ENCODE data around the gene PGM5. TPM values are rescaled to one million over a fixed set of nuclear protein-coding genes. Genes with fewer than 3 reads are reported as not detected.

PGM5 gene
- total and polyA plus RNA-seq, 2 experiments from 2014 or later: not detected

GRCh38 chr9:68547417-68547816, 191.0 kb downstream of the PGM5 start (continued):
- TF ChIP-seq, protein P1, sequence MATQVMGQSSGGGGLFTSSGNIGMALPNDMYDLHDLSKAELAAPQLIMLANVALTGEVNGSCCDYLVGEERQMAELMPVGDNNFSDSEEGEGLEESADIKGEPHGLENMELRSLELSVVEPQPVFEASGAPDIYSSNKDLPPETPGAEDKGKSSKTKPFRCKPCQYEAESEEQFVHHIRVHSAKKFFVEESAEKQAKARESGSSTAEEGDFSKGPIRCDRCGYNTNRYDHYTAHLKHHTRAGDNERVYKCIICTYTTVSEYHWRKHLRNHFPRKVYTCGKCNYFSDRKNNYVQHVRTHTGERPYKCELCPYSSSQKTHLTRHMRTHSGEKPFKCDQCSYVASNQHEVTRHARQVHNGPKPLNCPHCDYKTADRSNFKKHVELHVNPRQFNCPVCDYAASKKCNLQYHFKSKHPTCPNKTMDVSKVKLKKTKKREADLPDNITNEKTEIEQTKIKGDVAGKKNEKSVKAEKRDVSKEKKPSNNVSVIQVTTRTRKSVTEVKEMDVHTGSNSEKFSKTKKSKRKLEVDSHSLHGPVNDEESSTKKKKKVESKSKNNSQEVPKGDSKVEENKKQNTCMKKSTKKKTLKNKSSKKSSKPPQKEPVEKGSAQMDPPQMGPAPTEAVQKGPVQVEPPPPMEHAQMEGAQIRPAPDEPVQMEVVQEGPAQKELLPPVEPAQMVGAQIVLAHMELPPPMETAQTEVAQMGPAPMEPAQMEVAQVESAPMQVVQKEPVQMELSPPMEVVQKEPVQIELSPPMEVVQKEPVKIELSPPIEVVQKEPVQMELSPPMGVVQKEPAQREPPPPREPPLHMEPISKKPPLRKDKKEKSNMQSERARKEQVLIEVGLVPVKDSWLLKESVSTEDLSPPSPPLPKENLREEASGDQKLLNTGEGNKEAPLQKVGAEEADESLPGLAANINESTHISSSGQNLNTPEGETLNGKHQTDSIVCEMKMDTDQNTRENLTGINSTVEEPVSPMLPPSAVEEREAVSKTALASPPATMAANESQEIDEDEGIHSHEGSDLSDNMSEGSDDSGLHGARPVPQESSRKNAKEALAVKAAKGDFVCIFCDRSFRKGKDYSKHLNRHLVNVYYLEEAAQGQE (IDR thresholded peaks at IDR 0.05; ENCODE audit: unreplicated experiment): no peak
- TF ChIP-seq, protein P2, sequence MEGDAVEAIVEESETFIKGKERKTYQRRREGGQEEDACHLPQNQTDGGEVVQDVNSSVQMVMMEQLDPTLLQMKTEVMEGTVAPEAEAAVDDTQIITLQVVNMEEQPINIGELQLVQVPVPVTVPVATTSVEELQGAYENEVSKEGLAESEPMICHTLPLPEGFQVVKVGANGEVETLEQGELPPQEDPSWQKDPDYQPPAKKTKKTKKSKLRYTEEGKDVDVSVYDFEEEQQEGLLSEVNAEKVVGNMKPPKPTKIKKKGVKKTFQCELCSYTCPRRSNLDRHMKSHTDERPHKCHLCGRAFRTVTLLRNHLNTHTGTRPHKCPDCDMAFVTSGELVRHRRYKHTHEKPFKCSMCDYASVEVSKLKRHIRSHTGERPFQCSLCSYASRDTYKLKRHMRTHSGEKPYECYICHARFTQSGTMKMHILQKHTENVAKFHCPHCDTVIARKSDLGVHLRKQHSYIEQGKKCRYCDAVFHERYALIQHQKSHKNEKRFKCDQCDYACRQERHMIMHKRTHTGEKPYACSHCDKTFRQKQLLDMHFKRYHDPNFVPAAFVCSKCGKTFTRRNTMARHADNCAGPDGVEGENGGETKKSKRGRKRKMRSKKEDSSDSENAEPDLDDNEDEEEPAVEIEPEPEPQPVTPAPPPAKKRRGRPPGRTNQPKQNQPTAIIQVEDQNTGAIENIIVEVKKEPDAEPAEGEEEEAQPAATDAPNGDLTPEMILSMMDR (conservative IDR thresholded peaks at IDR 0.05; ENCODE audit: low read depth in 2 of 2): no peak
- TF ChIP-seq CREB1 (CRISPR knock-in tag; IDR thresholded peaks at IDR 0.05; ENCODE audit: low read depth) (no peak), ZNF331 (CRISPR knock-in tag; IDR thresholded peaks at IDR 0.05; ENCODE audit: low read depth) (no peak), POLR2AphosphoS5 (IDR thresholded peaks at IDR 0.05; ENCODE audit: low read depth) (no peak), STAT1 (IDR thresholded peaks at IDR 0.05; ENCODE audit: unreplicated experiment) (no peak), EZH2 (IDR thresholded peaks at IDR 0.05; ENCODE audit: low read depth, unreplicated experiment) (no peak)

DNA sequence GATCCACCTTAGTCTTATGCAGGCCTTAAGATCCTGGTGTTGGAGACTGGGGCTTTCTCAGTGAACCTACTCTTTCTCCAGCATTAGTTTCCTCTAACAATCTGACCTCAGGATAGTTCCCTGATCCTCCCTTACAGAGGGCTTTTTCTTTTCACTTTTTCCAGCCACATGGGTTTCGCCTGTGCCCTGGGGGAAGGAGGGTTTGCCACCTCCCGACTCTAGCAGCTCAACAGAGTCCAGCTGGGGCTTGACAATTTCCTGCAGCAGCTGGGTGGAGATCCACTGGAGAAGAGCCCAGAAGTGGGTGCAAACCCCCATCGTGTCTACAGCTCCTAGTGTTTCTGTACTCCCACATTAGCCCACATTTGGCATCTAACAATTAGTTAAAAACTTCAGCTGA, 191.8 kb downstream of the PGM5 start:
- no peaks in the 10 kb centered on the region for H4K20me1 ChIP-seq (replicated peaks; ENCODE audit: insufficient read depth)
- no peaks in the 10 kb centered on the region for H3K9me2 ChIP-seq (ENCODE audit: insufficient read depth)
- DNase-seq (ENCODE audit: low spot score) (no peak), ATAC-seq (no peak)
- H3K4me2 ChIP-seq: no peak overlapping the region
- no peaks in the 10 kb centered on the region for H3F3A ChIP-seq (replicated peaks; ENCODE audit: low read depth)
- Mint-ChIP-seq H3K36me3 (ENCODE audit: low read depth) (no peaks in the 10 kb centered on the region), H3K4me3 (no peak overlapping the region), H3K27me3 (ENCODE audit: insufficient read depth, low read depth, poor library complexity) (peaks cover 5% of the 10 kb centered on the region), H3K4me1 (no peaks in the 10 kb centered on the region), H3K27ac (no peak overlapping the region), H3K9me3 (no peaks in the 10 kb centered on the region)
- H3K27me3 ChIP-seq (ENCODE audit: insufficient read depth): peaks cover 8% of the 10 kb centered on the region
- H2AFZ ChIP-seq: no peak overlapping the region
- no peaks in the 10 kb centered on the region for H3K79me2 ChIP-seq (replicated peaks; ENCODE audit: insufficient read depth)
- no peak overlapping the region for H3K4me3 ChIP-seq
- H3K36me3 ChIP-seq (ENCODE audit: insufficient read depth): no peaks in the 10 kb centered on the region
- H3K4me1 ChIP-seq (ENCODE audit: insufficient read depth): no peaks in the 10 kb centered on the region
- H3K27ac ChIP-seq (ENCODE audit: low read depth): no peak overlapping the region
- TF ChIP-seq ETS1 (IDR thresholded peaks at IDR 0.05) (no peak), POLR2AphosphoS5 (IDR thresholded peaks at IDR 0.05; ENCODE audit: low read depth) (no peak), ZNF331 (CRISPR knock-in tag; IDR thresholded peaks at IDR 0.05; ENCODE audit: low read depth) (no peak), ZNF114 (CRISPR knock-in tag; IDR thresholded peaks at IDR 0.05) (no peak), EZH2phosphoT487 (IDR thresholded peaks at IDR 0.05; ENCODE audit: unreplicated experiment) (no peak), EZH2 (IDR thresholded peaks at IDR 0.05; ENCODE audit: low read depth, unreplicated experiment) (no peak), CREB1 (CRISPR knock-in tag; IDR thresholded peaks at IDR 0.05; ENCODE audit: low read depth) (no peak)
- TF ChIP-seq, protein P1 (IDR thresholded peaks at IDR 0.05; ENCODE audit: unreplicated experiment): no peak

All from GM23338 (cell line).